ENCODE results near the gene SPATA24.

DNA sequence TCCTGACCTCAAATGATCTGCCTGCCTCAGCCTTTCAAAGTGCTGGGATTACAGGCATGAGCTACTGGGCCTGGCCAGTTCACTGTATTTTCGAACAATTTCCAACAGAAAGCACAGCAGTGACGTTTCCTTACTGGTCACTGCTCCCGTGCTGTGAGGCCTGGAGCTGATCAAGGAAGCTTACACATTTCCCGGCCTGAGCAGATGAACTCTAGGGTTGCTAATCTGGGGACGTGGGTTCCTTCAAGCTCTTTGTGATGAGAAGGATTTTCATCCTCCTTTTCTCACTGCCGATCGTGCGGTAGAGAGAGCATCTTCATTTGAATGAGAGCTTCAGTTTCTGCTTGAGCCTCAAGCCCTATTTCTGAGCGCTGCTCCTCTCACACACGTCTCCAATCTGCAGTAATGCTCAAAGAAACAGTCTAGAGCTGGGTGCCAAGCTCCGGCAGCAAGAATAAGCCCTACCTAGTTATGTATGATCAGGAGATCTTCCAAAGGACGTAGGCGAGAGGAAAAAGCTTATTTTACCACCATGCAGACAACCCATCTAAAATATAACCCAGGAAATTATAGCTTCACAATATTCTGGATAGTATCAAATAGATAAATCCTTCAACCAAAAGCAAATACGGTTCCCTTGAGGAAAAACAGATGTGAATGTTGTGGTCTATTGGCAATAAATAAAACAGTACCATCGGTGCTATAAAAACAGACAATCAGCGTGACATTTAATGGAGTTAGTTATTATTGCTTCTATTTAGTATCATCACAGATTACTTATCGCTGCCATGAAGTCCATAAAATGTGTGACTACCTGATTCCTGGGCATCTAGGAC, 7.3 kb upstream of the SPATA24 start:
- TF ChIP-seq POLR2AphosphoS5 (IDR thresholded peaks at IDR 0.05; ENCODE audit: low read depth, low read length) = no peak
- TF ChIP-seq, protein P1, sequence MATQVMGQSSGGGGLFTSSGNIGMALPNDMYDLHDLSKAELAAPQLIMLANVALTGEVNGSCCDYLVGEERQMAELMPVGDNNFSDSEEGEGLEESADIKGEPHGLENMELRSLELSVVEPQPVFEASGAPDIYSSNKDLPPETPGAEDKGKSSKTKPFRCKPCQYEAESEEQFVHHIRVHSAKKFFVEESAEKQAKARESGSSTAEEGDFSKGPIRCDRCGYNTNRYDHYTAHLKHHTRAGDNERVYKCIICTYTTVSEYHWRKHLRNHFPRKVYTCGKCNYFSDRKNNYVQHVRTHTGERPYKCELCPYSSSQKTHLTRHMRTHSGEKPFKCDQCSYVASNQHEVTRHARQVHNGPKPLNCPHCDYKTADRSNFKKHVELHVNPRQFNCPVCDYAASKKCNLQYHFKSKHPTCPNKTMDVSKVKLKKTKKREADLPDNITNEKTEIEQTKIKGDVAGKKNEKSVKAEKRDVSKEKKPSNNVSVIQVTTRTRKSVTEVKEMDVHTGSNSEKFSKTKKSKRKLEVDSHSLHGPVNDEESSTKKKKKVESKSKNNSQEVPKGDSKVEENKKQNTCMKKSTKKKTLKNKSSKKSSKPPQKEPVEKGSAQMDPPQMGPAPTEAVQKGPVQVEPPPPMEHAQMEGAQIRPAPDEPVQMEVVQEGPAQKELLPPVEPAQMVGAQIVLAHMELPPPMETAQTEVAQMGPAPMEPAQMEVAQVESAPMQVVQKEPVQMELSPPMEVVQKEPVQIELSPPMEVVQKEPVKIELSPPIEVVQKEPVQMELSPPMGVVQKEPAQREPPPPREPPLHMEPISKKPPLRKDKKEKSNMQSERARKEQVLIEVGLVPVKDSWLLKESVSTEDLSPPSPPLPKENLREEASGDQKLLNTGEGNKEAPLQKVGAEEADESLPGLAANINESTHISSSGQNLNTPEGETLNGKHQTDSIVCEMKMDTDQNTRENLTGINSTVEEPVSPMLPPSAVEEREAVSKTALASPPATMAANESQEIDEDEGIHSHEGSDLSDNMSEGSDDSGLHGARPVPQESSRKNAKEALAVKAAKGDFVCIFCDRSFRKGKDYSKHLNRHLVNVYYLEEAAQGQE (IDR thresholded peaks at IDR 0.05; ENCODE audit: insufficient read depth in 1 of 2, low read depth in 2 of 2, low read length in 2 of 2) = no peak
